GM23338 (cell line): ENCODE results near the gene PCDHB2. TPM values are rescaled to one million over a fixed set of nuclear protein-coding genes. Genes with fewer than 3 reads are reported as not detected.
"Not testable (repeated sequence)": the region's sequence is repeated elsewhere in the genome, so short reads cannot be mapped to it uniquely, and the experiment has no call there.

Experiments used
- ATAC-seq: fragments of 200-7000 bp; cut with Tn5 transposase; 3 replicates; pipeline ENCODE4 v1.9.1; 2020
- DNase-seq: peaks from one replicate; pipeline ENCODE4 v3.0.0-alpha.2; 2015; ENCODE audit warnings: low spot score
- H2AFZ ChIP-seq: fragments of 200-600 bp; sonication (generic); 2 replicates; pipeline ENCODE4 v1.8.0; 2016; ENCODE audit warnings: antibody characterized with exemption, mild to moderate bottlenecking, moderate library complexity
- H3F3A ChIP-seq: fragments of 200-600 bp; sonication (generic); replicated peaks from 2 replicates; pipeline ENCODE4 v1.8.0; 2017; ENCODE audit warnings: antibody characterized with exemption, mixed run types, low read depth
- H3K27ac ChIP-seq: fragments of 200-600 bp; sonication (generic); 2 replicates; pipeline ENCODE4 v1.6.1; 2016; ENCODE audit warnings: low read depth
- H3K27me3 ChIP-seq: fragments of 200-600 bp; sonication (generic); 2 replicates; pipeline ENCODE4 v1.8.0; 2016; ENCODE audit warnings: mild to moderate bottlenecking, mixed run types, moderate library complexity; ENCODE audit not compliant: insufficient read depth
- H3K36me3 ChIP-seq: fragments of 200-600 bp; sonication (generic); 2 replicates; pipeline ENCODE4 v1.8.0; 2016; ENCODE audit warnings: mild to moderate bottlenecking; ENCODE audit not compliant: insufficient read depth
- H3K4me1 ChIP-seq: fragments of 200-600 bp; sonication (generic); 2 replicates; pipeline ENCODE4 v1.8.0; 2016; ENCODE audit warnings: mild to moderate bottlenecking, moderate library complexity; ENCODE audit not compliant: insufficient read depth
- H3K4me2 ChIP-seq: fragments of 200-600 bp; sonication (generic); 2 replicates; pipeline ENCODE4 v1.7.1; 2017; ENCODE audit warnings: mixed run types
- H3K4me3 ChIP-seq: fragments of 200-600 bp; sonication (generic); 2 replicates; pipeline ENCODE4 v1.6.1; 2016; ENCODE audit warnings: mixed run types
- H3K79me2 ChIP-seq: fragments of 200-600 bp; sonication (generic); replicated peaks from 2 replicates; pipeline ENCODE4 v1.8.0; 2017; ENCODE audit warnings: mild to moderate bottlenecking; ENCODE audit not compliant: insufficient read depth
- H3K9me2 ChIP-seq: fragments of 200-600 bp; sonication (generic); 2 replicates; pipeline ENCODE4 v1.8.0; 2017; ENCODE audit not compliant: insufficient read depth
- H4K20me1 ChIP-seq: fragments of 200-600 bp; sonication (generic); replicated peaks from 2 replicates; pipeline ENCODE4 v1.8.0; 2017; ENCODE audit warnings: mild to moderate bottlenecking; ENCODE audit not compliant: insufficient read depth
- H3K27ac Mint-ChIP-seq: 2 replicates; pipeline ENCODE4 v1.8.0; 2020; ENCODE audit warnings: inconsistent platforms, mild to moderate bottlenecking, moderate library complexity, mixed read lengths
- H3K27me3 Mint-ChIP-seq: 3 replicates; pipeline ENCODE4 v1.8.0; 2022; ENCODE audit warnings: low read depth, mild to moderate bottlenecking, moderate library complexity, mixed read lengths, inconsistent platforms; ENCODE audit not compliant: insufficient read depth, poor library complexity
- H3K36me3 Mint-ChIP-seq: 3 replicates; pipeline ENCODE4 v1.8.0; 2021; ENCODE audit warnings: low read depth, mild to moderate bottlenecking, inconsistent platforms, moderate library complexity, mixed read lengths
- H3K4me1 Mint-ChIP-seq: 3 replicates; pipeline ENCODE4 v1.8.0; 2020; ENCODE audit warnings: mild to moderate bottlenecking, inconsistent platforms, mixed read lengths
- H3K4me3 Mint-ChIP-seq: 3 replicates; pipeline ENCODE4 v1.8.0; 2021; ENCODE audit warnings: moderate library complexity, mild to moderate bottlenecking, inconsistent platforms, mixed read lengths
- H3K9me3 Mint-ChIP-seq: 3 replicates; pipeline ENCODE4 v1.8.0; 2020; ENCODE audit warnings: moderate library complexity, mild to moderate bottlenecking, inconsistent platforms, mixed read lengths
- CREB1 ChIP-seq: fragments of 250-450 bp; sonication (Bioruptor Pico); IDR thresholded peaks from 2 replicates; pipeline ENCODE4 v1.5.0; 2020; ENCODE audit warnings: low read depth, mild to moderate bottlenecking, moderate library complexity
- ETS1 ChIP-seq: IDR thresholded peaks from 2 replicates; pipeline ENCODE4 v1.6.1; 2016; ENCODE audit warnings: antibody characterized with exemption
- EZH2 ChIP-seq: fragments of 200-600 bp; sonication (generic); IDR thresholded peaks from one replicate; pipeline ENCODE4 v1.8.0; 2017; ENCODE audit warnings: antibody characterized with exemption, mild to moderate bottlenecking, low read depth; ENCODE audit not compliant: unreplicated experiment
- POLR2AphosphoS5 ChIP-seq: IDR thresholded peaks from 2 replicates; pipeline ENCODE4 v1.6.1; 2016; ENCODE audit warnings: antibody characterized with exemption, low read depth
- REST ChIP-seq: IDR thresholded peaks from one replicate; pipeline ENCODE4 v1.6.1; 2018; ENCODE audit warnings: antibody characterized with exemption; ENCODE audit not compliant: unreplicated experiment
- STAT1 ChIP-seq: IDR thresholded peaks from one replicate; pipeline ENCODE4 v1.6.1; 2016; ENCODE audit warnings: antibody characterized with exemption; ENCODE audit not compliant: unreplicated experiment
- polyA plus RNA-seq: library from polyadenylated mRNA; unstranded; fragments of >200 nt; fragmentation: Nextera tagmentation; extraction: Ambion mirVana; gene quantifications from 2 replicates; pipeline ENCODE4 v1.2.1, GENCODE V29; 2016
- total RNA-seq: library from RNA; depleted of rRNA; stranded (reverse); fragments of >200 nt; shearing (Covaris generic); gene quantifications from 2 replicates; pipeline ENCODE4 v1.2.3, GENCODE V29; 2014

Gene PCDHB2
- total and polyA plus RNA-seq, 2 experiments from 2014 or later = 9.3 to 34.2 TPM

- TF ChIP-seq REST = no peak
Measured at GRCh38 chr5:141101059-141101458, 6.6 kb downstream of the PCDHB2 start (continued).

GRCh38 chr5:141102070-141102469 is 7.7 kb downstream of the PCDHB2 start:
- H3K79me2 ChIP-seq = peaks cover 36% of the 10 kb centered on the region
- Mint-ChIP-seq H3K9me3 (peaks cover 14% of the 10 kb centered on the region; the same call in 2 of the 3 replicates), H3K36me3 (peaks cover 48% of the 10 kb centered on the region)
- H4K20me1 ChIP-seq, ATAC-seq, H3K4me3 Mint-ChIP-seq, H2AFZ ChIP-seq, H3K27ac ChIP-seq, H3F3A ChIP-seq, H3K27me3 ChIP-seq, H3K27me3 Mint-ChIP-seq, H3K4me2 ChIP-seq, H3K4me1 Mint-ChIP-seq, DNase-seq, H3K4me3 ChIP-seq, H3K27ac Mint-ChIP-seq, H3K36me3 ChIP-seq, H3K9me2 ChIP-seq, H3K4me1 ChIP-seq: not testable (repeated sequence)

GRCh38 chr5:141102471-141102870 is 8.1 kb downstream of the PCDHB2 start:
- ATAC-seq, H3K27ac Mint-ChIP-seq, H3F3A ChIP-seq, H3K27ac ChIP-seq, H3K27me3 Mint-ChIP-seq, H3K4me2 ChIP-seq, DNase-seq, H3K27me3 ChIP-seq, H3K4me3 Mint-ChIP-seq, H3K36me3 ChIP-seq, H3K4me3 ChIP-seq, H3K4me1 Mint-ChIP-seq, H2AFZ ChIP-seq, H3K4me1 ChIP-seq, H4K20me1 ChIP-seq, H3K9me2 ChIP-seq: not testable (repeated sequence)
- H3K9me3 Mint-ChIP-seq = peaks cover 11% of the 10 kb centered on the region; the same call in 2 of the 3 replicates
- H3K79me2 ChIP-seq = peaks cover 32% of the 10 kb centered on the region
- H3K36me3 Mint-ChIP-seq = peaks cover 48% of the 10 kb centered on the region

GRCh38 chr5:141105350-141105749 is 10.9 kb downstream of the PCDHB2 start:
- peaks cover 19% of the 10 kb centered on the region for H3K79me2 ChIP-seq
- H3K9me2 ChIP-seq = no peaks in the 10 kb centered on the region
- no peaks in the 10 kb centered on the region for H3K36me3 ChIP-seq
- Mint-ChIP-seq H3K36me3 (peaks cover 38% of the 10 kb centered on the region), H3K4me3 (no peak overlapping the region), H3K27me3 (peaks cover 2% of the 10 kb centered on the region), H3K27ac (no peak overlapping the region), H3K9me3 (peaks cover 15% of the 10 kb centered on the region; the same call in 2 of the 3 replicates), H3K4me1 (peaks cover 1% of the 10 kb centered on the region; the same call in 1 of the 3 replicates)
- no peak for DNase-seq
- no peak overlapping the region for H2AFZ ChIP-seq
- ATAC-seq = no peak
- no peak overlapping the region for H3K4me3 ChIP-seq
- no peaks in the 10 kb centered on the region for H4K20me1 ChIP-seq
- no peaks in the 10 kb centered on the region for H3K4me1 ChIP-seq
- no peaks in the 10 kb centered on the region for H3F3A ChIP-seq
- H3K4me2 ChIP-seq = no peak overlapping the region
- no peaks in the 10 kb centered on the region for H3K27me3 ChIP-seq
- H3K27ac ChIP-seq = no peak overlapping the region
- no peak for TF ChIP-seq POLR2AphosphoS5
- no peak for TF ChIP-seq EZH2
- TF ChIP-seq STAT1 = no peak
- no peak for TF ChIP-seq CREB1 (CRISPR knock-in tag)
- TF ChIP-seq ETS1 = no peak
